Type B pancreatic cell (in vitro differentiated cells): Measurements from ENCODE around the gene CRAT. TPM values are rescaled to one million over a fixed set of nuclear protein-coding genes. Genes with fewer than 3 reads are reported as not detected.
A peak's percentile ranks its signal among the peaks of the same experiment; 100 is the strongest.
"Not testable (repeated sequence)": the region's sequence is repeated elsewhere in the genome, so short reads cannot be mapped to it uniquely, and the experiment has no call there.

Experiments
- DNase-seq: peaks from one replicate; pipeline ENCODE4 v3.0.0; 2021; ENCODE audit warnings: mixed read lengths; ENCODE audit not compliant: unreplicated experiment; ENCODE audit errors: extremely low spot score
- H3K27ac Mint-ChIP-seq: 2 replicates; pipeline ENCODE4 v1.8.0; 2021; ENCODE audit warnings: mild to moderate bottlenecking, mixed read lengths
- H3K27me3 Mint-ChIP-seq: 2 replicates; pipeline ENCODE4 v1.8.0; 2021; ENCODE audit warnings: mixed read lengths
- H3K36me3 Mint-ChIP-seq: 2 replicates; pipeline ENCODE4 v1.8.0; 2021; ENCODE audit warnings: mixed read lengths
- H3K4me1 Mint-ChIP-seq: one replicate; pipeline ENCODE4 v1.8.0; 2021; ENCODE audit warnings: mixed read lengths; ENCODE audit not compliant: unreplicated experiment
- H3K4me3 Mint-ChIP-seq: 2 replicates; pipeline ENCODE4 v1.8.0; 2021; ENCODE audit warnings: mild to moderate bottlenecking, mixed read lengths
- H3K9me3 Mint-ChIP-seq: 2 replicates; pipeline ENCODE4 v1.8.0; 2021; ENCODE audit warnings: mixed read lengths
- total RNA-seq: library from RNA; stranded (reverse); gene quantifications from 2 replicates; pipeline ENCODE4 v1.2.1, GENCODE V29; 2021; ENCODE audit warnings: low replicate concordance
- TF ChIP-seq, protein P1 (sequence below): fragments of 200-600 bp; sonication (generic); conservative IDR thresholded peaks from 2 replicates; pipeline ENCODE4 v1.5.0; 2021; ENCODE audit warnings: antibody characterized with exemption, mild to moderate bottlenecking

CRAT gene
- total RNA-seq, 1 donor from 2014 or later = 28.4 TPM

DNA sequence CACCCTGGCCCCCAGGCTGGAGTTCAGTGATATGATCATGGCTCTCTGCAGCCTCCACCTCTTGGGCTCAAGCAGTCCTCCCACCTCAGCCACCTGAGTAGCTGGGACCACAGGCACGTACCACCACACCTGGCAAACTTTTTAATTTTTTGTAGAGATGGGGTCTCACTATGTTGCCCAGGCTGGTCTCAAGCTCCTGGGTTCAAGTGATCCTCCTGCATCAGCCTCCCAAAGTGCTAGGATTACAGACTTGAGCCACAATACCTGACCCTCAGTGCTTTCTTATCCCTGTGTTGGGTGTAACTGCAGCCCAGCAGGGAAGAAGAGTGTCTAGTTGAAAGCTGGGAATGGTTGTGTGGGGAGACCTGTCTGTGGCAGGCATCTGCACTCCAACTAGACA, 11.5 kb upstream of the CRAT start:
- TF ChIP-seq, protein P1, sequence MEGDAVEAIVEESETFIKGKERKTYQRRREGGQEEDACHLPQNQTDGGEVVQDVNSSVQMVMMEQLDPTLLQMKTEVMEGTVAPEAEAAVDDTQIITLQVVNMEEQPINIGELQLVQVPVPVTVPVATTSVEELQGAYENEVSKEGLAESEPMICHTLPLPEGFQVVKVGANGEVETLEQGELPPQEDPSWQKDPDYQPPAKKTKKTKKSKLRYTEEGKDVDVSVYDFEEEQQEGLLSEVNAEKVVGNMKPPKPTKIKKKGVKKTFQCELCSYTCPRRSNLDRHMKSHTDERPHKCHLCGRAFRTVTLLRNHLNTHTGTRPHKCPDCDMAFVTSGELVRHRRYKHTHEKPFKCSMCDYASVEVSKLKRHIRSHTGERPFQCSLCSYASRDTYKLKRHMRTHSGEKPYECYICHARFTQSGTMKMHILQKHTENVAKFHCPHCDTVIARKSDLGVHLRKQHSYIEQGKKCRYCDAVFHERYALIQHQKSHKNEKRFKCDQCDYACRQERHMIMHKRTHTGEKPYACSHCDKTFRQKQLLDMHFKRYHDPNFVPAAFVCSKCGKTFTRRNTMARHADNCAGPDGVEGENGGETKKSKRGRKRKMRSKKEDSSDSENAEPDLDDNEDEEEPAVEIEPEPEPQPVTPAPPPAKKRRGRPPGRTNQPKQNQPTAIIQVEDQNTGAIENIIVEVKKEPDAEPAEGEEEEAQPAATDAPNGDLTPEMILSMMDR = no peak
- no peak for DNase-seq
- H3K27ac Mint-ChIP-seq = no peak overlapping the region
- peaks cover 4% of the 10 kb centered on the region for H3K4me1 Mint-ChIP-seq
- H3K4me3 Mint-ChIP-seq = no peak overlapping the region
- no peaks in the 10 kb centered on the region for H3K9me3 Mint-ChIP-seq
- H3K36me3 Mint-ChIP-seq = peaks cover 14% of the 10 kb centered on the region
- H3K27me3 Mint-ChIP-seq = no peaks in the 10 kb centered on the region

DNA sequence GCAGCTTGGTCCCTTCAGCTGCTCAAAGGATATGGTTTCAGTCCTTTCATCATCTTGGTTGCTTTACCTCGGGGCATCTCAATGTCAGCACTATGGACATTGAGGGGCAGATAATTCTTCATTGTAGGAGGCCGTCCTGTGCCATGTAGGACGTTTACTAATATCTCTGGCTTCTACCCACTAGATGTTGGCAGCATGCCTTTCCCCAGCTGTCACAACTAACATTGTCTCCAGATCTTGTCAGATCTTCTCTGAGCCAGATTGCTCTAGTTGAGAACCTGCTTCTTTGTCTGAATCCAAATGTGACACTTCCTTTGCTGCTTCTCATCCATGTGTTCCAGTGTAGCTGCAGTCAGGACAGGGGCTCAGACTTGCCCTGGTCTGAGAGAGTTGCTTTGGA, 10.9 kb upstream of the CRAT start:
- H3K36me3 Mint-ChIP-seq = peaks cover 14% of the 10 kb centered on the region
- no peak overlapping the region for H3K4me3 Mint-ChIP-seq
- TF ChIP-seq, protein P1 = no peak
- H3K9me3 Mint-ChIP-seq = no peaks in the 10 kb centered on the region
- no peaks in the 10 kb centered on the region for H3K27me3 Mint-ChIP-seq
- H3K4me1 Mint-ChIP-seq = peaks cover 4% of the 10 kb centered on the region
- no peak for DNase-seq
- H3K27ac Mint-ChIP-seq = no peak overlapping the region

DNA sequence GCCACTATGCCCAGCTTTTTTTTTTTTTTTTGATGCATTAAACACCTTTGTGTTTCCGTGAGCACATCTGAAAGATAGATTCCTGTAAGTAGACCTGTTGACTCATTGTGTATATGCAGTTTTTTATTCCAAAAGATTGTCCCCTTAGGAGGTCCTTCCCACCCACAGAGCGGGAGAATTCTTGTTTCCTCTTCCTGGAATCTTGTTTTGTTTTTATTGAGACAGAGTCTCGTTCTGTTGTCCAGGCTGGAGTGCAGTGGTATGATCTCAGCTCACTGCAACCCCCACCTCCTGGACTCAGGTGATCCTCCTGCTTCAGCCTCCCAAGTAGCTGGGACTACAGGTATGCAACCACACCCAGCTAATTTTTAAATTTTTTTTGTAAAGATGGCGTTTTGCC, 8.2 kb upstream of the CRAT start:
- no peak overlapping the region for H3K27ac Mint-ChIP-seq
- DNase-seq = no peak
- no peaks in the 10 kb centered on the region for H3K27me3 Mint-ChIP-seq
- TF ChIP-seq, protein P1 = no peak
- no peaks in the 10 kb centered on the region for H3K9me3 Mint-ChIP-seq
- H3K4me1 Mint-ChIP-seq = peaks cover 12% of the 10 kb centered on the region
- peaks cover 10% of the 10 kb centered on the region for H3K36me3 Mint-ChIP-seq
- H3K4me3 Mint-ChIP-seq = no peak overlapping the region

DNA sequence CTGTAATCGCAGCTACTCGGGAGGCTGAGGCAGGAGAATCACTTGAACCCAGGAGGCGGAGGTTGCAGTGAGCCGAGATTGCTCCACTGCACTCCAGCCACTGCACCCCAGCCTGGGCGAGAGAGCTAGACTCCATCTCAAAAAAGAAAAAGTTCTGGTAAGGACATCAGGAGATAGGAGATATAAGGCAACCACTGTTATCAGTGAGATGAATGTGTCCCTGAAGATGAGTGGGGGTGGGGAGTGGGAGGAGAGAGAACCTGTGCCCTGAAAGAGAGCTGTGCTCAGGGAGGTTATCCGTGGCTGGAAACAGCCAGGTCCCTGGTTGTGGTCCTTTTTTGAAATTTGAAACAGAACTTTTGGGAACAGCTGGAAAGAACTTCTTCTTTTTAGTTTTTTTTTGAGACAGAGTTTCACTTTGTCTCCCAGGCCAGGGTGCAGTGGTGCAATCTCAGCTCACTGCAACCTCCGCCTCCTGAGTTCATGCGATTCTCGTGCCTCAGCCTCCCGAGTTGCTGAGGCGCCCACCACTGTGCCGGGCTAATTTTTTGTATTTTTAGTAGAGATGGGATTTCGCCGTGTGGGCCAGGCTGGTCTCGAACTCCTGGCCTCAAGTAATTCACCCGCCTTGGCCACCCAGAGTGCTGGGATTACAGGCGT, 3.2 kb upstream of the CRAT start:
- H3K4me3 Mint-ChIP-seq = no peak overlapping the region
- TF ChIP-seq, protein P1 = no peak
- H3K9me3 Mint-ChIP-seq = no peaks in the 10 kb centered on the region
- peak overlapping the region; percentile 67 for H3K27ac Mint-ChIP-seq
- H3K4me1 Mint-ChIP-seq = peaks cover 22% of the 10 kb centered on the region
- H3K36me3 Mint-ChIP-seq = no peaks in the 10 kb centered on the region
- peaks cover 4% of the 10 kb centered on the region for H3K27me3 Mint-ChIP-seq
- DNase-seq = no peak

DNA sequence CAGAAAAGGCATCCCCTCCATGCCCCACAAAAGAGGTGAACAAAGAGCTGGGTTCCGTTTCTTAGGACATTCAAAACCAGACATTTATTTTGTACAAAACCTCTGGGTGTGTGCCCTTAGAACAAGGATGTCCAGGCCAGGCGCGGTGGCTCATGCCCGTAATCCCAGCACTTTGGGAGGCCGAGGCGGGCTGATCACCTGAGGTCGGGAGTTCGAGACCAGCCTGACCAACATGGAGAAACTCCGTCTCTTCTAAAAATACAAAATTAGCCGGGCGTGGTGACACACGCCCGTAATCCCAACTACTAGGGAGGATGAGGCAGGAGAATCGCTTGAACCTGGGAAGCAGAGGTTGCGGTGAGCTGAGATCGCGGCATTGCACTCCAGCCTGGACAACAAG, 1.9 kb upstream of the CRAT start:
- H3K27ac Mint-ChIP-seq = not testable (repeated sequence)

DNA sequence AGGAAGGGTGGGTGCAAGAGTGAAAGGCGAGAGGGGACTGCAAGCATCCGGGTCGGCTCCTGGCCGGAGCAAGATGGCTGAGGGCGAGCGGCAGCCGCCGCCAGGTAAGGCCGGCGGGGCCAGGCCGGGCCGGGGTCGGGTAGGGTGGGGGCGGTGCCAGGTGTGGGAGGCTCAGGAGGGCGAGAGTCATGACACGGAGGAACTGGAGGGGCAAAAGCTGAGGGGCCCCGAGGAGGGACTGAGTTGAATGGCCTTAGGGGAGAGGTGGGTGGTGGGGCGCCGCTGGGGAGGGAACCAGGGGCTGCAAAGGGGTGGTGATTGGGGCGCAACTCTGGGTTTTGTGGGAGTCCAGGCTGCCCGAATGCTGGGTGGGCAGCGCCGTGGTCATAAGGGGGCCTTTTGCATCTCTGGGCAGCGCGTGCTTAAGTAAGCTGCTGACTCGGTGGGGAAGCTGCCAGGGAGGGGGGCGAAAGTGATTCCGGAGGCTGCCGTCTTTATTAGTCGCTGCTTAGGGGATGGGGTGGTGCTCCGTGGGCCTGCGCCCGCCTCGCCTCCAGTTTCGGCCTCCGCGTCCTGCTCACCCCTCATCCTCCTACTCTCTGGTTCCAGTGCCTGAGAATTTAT, 1.0 kb upstream of the CRAT start:
- H3K27me3 Mint-ChIP-seq = peaks cover 4% of the 10 kb centered on the region
- H3K4me1 Mint-ChIP-seq = peaks cover 22% of the 10 kb centered on the region
- DNase-seq = no peak
- peak overlapping the region; percentile 93 for H3K27ac Mint-ChIP-seq
- no peaks in the 10 kb centered on the region for H3K36me3 Mint-ChIP-seq
- H3K4me3 Mint-ChIP-seq = peak overlapping the region; percentile 95
- TF ChIP-seq, protein P1 = no peak
- no peaks in the 10 kb centered on the region for H3K9me3 Mint-ChIP-seq

More for the DNA sequence above, 1.9 kb upstream of the CRAT start:
- H3K36me3 Mint-ChIP-seq, DNase-seq, H3K27me3 Mint-ChIP-seq, H3K9me3 Mint-ChIP-seq: not testable (repeated sequence)
- Mint-ChIP-seq H3K4me1 (peaks cover 22% of the 10 kb centered on the region), H3K4me3 (peak overlapping the region; percentile 95)
